ENCODE measurements around the gene LRRK2.

LRRK2 gene

GRCh38 chr12:40253936-40254335, 29.1 kb downstream of the LRRK2 start:
- no peak for TF ChIP-seq CTCF (IDR thresholded peaks at IDR 0.05; ENCODE audit: extremely low read depth, missing control alignments)
- no peak for DNase-seq (ENCODE audit: low spot score)

- TF ChIP-seq CTCF (IDR thresholded peaks at IDR 0.05; ENCODE audit: extremely low read depth, missing control alignments), result no peak
- DNase-seq (ENCODE audit: low spot score), result no peak
Observed at GRCh38 chr12:40254455-40255085, 29.8 kb downstream of the LRRK2 start.

- no peak for TF ChIP-seq CTCF (IDR thresholded peaks at IDR 0.05; ENCODE audit: extremely low read depth, missing control alignments)
- no peak for DNase-seq (ENCODE audit: low spot score)
Observed at GRCh38 chr12:40258371-40258770, 33.6 kb downstream of the LRRK2 start.

GRCh38 chr12:40261937-40262336, 37.1 kb downstream of the LRRK2 start:
- TF ChIP-seq CTCF (IDR thresholded peaks at IDR 0.05; ENCODE audit: extremely low read depth, missing control alignments), result no peak
- DNase-seq (ENCODE audit: low spot score), result peak; percentile 10

- DNase-seq (ENCODE audit: low spot score), result peak; percentile 39
- TF ChIP-seq CTCF (IDR thresholded peaks at IDR 0.05; ENCODE audit: extremely low read depth, missing control alignments), result no peak
Observed at GRCh38 chr12:40262657-40263056, 37.9 kb downstream of the LRRK2 start.

- TF ChIP-seq CTCF (IDR thresholded peaks at IDR 0.05; ENCODE audit: extremely low read depth, missing control alignments), result no peak
- DNase-seq (ENCODE audit: low spot score), result no peak
Observed at GRCh38 chr12:40263616-40264409, 39.0 kb downstream of the LRRK2 start.

GRCh38 chr12:40271981-40272664, 47.3 kb downstream of the LRRK2 start:
- TF ChIP-seq CTCF (IDR thresholded peaks at IDR 0.05; ENCODE audit: extremely low read depth, missing control alignments), result no peak
- DNase-seq (ENCODE audit: low spot score), result no peak

All from GM20000 (cell line).